ENCODE data around the gene CSF3R. TPM values are rescaled to one million over a fixed set of nuclear protein-coding genes. Genes with fewer than 3 reads are reported as not detected.
"Not testable (repeated sequence)": the region's sequence is repeated elsewhere in the genome, so short reads cannot be mapped to it uniquely, and the experiment has no call there.

The CSF3R gene
- total RNA-seq, 4 donors from 2014 or later, result 0.60 to 2.7 (median 2.1) TPM

DNA sequence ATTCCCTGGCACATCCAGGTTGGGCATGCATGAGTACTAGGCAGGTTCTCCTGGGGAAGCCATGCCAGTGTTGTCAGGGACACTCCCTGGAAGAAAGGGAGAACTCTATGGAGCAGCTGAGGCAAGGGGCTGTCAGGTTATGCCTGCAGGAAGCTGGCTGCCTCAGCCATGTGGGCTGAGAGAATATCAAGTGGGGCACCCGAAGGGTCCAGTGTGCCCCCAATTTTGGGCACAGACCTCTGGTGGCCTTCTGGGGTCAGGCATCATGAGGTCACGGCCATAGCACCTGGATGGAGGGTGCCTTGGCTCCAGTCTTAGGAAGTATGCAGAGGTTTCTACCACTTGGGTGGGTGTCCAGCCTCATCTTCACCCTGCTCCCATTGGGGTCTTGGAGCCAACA lies 2.6 kb downstream of the CSF3R start:
- no peak overlapping the region for H3K4me3 ChIP-seq
- 85% methylated on average over 2 of the region's 2 CpGs for WGBS
- H3K36me3 ChIP-seq, result no peaks in the 10 kb centered on the region
- H3K9me3 ChIP-seq, result no peaks in the 10 kb centered on the region
- no peak for DNase-seq (ENCODE audit: low spot score in 2 of 2)
- H3K4me1 ChIP-seq, result peaks cover 3% of the 10 kb centered on the region
- TF ChIP-seq POLR2A (IDR thresholded peaks at IDR 0.05) (no peak), POLR2AphosphoS5 (IDR thresholded peaks at IDR 0.05) (no peak), EP300 (IDR thresholded peaks at IDR 0.05) (no peak)
- TF ChIP-seq, protein P1, sequence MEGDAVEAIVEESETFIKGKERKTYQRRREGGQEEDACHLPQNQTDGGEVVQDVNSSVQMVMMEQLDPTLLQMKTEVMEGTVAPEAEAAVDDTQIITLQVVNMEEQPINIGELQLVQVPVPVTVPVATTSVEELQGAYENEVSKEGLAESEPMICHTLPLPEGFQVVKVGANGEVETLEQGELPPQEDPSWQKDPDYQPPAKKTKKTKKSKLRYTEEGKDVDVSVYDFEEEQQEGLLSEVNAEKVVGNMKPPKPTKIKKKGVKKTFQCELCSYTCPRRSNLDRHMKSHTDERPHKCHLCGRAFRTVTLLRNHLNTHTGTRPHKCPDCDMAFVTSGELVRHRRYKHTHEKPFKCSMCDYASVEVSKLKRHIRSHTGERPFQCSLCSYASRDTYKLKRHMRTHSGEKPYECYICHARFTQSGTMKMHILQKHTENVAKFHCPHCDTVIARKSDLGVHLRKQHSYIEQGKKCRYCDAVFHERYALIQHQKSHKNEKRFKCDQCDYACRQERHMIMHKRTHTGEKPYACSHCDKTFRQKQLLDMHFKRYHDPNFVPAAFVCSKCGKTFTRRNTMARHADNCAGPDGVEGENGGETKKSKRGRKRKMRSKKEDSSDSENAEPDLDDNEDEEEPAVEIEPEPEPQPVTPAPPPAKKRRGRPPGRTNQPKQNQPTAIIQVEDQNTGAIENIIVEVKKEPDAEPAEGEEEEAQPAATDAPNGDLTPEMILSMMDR (IDR thresholded peaks at IDR 0.05), result no peak
- no peaks in the 10 kb centered on the region for H3K27me3 ChIP-seq
- H3K27ac ChIP-seq, result no peak overlapping the region

DNA sequence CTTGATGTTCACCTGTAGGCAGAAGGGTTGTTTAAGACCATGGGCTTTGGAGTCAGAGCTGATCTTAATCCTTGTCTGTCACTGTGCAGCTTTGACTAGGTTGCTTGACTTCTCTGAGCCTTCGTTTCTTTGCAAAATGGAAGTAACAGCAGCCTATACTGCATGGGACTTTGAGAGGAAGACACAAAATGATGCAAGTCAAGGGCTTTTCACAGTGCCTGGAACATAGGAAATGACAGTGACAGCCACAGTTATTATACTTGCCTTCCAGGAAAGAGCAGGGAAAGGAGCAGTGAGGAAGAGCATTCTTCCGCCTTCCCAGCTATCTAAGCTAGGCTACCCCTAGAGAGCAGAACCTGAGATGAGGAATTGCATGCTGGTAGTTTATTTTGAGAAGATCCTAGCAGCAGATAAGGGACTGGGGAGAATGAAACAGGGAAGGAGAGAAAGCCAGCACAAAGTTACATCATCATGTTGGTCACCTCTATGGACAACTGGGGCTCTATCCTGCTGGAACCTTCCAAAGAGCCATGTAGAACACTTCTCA lies 3.1 kb downstream of the CSF3R start:
- H3K36me3 ChIP-seq, result no peaks in the 10 kb centered on the region
- no peak for DNase-seq (ENCODE audit: low spot score in 2 of 2)
- WGBS, result 84% methylated on average over 2 of the region's 2 CpGs
- no peaks in the 10 kb centered on the region for H3K27me3 ChIP-seq
- H3K4me3 ChIP-seq, result no peak overlapping the region
- H3K4me1 ChIP-seq, result peaks cover 6% of the 10 kb centered on the region
- TF ChIP-seq EP300 (IDR thresholded peaks at IDR 0.05) (no peak), POLR2A (IDR thresholded peaks at IDR 0.05) (no peak), POLR2AphosphoS5 (IDR thresholded peaks at IDR 0.05) (no peak)
- TF ChIP-seq, protein P1 (IDR thresholded peaks at IDR 0.05), result no peak
- H3K27ac ChIP-seq, result no peak overlapping the region
- no peaks in the 10 kb centered on the region for H3K9me3 ChIP-seq

DNA sequence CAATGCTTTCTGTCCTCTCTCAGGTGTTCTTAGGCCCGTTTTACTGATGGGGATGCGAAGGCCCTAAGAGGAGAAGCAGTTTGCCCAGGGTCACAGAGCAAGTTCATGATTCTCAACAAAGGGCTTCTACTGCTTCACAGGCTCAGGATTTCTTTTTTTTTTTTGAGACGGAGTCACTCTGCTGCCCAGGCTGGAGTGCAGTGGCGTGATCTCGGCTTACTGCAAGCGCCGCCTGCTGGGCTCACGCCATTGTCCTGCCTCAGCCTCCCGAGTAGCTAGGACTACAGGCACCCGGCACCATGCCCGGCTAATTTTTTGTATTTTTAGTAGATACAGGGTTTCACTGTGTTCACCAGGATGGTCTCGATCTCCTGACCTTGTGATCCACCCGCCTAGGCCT lies 5.1 kb downstream of the CSF3R start:
- not testable (repeated sequence) for H3K4me1 ChIP-seq; H3K36me3 ChIP-seq; H3K9me3 ChIP-seq; H3K27me3 ChIP-seq; H3K27ac ChIP-seq; DNase-seq (ENCODE audit: low spot score in 2 of 2); H3K4me3 ChIP-seq
- WGBS, result 92% methylated on average over 13 of the region's 13 CpGs

DNA sequence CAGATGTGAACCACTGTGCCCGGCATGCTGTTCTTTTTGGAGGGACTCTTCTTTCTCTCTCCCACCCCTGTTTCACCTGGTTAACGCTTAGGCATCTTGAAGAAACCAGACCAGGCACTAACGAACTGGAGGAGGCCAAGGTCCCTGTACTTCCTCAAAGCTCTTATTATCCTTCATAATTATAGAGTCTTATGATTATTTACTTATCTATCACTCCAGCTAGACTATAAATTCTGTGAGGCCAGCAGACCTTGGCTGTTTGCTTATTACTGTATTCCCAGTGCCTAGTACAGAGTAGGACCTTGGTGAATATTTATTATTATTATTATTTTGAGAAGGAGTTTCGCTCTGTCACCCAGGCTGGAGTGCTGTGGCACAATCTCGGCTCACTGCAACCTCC lies 5.8 kb downstream of the CSF3R start:
- TF ChIP-seq EP300 (IDR thresholded peaks at IDR 0.05), result no peak
- TF ChIP-seq POLR2AphosphoS5 (IDR thresholded peaks at IDR 0.05), result no peak
- TF ChIP-seq, protein P1 (IDR thresholded peaks at IDR 0.05), result no peak
- TF ChIP-seq POLR2A (IDR thresholded peaks at IDR 0.05), result no peak
- H3K36me3 ChIP-seq, result no peaks in the 10 kb centered on the region
- H3K27ac ChIP-seq, result no peak overlapping the region
- no peaks in the 10 kb centered on the region for H3K27me3 ChIP-seq
- no peak overlapping the region for H3K4me3 ChIP-seq
- H3K4me1 ChIP-seq, result peaks cover 6% of the 10 kb centered on the region
- H3K9me3 ChIP-seq, result no peaks in the 10 kb centered on the region
- WGBS, result 88% methylated on average over 5 of the region's 5 CpGs
- DNase-seq (ENCODE audit: low spot score in 2 of 2), result no peak

DNA sequence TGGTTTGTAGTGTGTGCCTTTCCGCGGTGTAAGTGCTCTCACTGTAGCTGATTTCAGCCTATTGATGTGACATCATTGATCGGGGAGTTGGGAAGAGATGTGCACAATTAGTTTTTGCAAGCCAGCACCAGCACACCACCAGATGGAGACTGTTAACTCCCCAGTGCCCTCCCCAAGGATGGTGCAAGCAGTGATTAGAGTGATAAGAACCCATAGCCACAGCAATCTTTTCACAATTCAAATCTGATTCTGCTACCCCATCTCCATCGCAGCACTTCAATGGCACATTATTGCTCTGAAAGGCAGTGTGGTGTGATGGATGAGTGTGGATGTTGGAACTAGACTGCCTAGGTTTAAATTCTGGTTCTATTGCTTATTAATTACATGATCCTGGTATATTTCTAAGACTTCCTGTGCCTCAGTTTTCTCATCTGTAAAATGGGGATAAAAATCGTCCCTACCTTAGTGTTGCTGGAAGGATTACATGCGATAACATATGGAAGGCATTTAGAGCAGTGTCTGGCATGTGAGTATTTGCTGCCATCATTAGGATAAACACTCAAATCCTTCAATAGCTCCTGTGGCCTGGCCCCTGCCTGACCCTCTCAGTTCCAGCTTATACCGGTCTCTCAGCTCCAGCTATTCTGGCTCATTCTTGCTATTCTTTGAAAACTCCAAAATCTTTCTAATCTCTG lies 6.7 kb downstream of the CSF3R start:
- TF ChIP-seq EP300 (IDR thresholded peaks at IDR 0.05) (no peak), POLR2A (IDR thresholded peaks at IDR 0.05) (no peak), POLR2AphosphoS5 (IDR thresholded peaks at IDR 0.05) (no peak)
- TF ChIP-seq, protein P1 (IDR thresholded peaks at IDR 0.05), result no peak
- 91% methylated on average over 7 of the region's 7 CpGs for WGBS

More for the DNA sequence above, 6.7 kb downstream of the CSF3R start:
- H3K27ac ChIP-seq, result no peak overlapping the region
- DNase-seq (ENCODE audit: low spot score in 2 of 2), result no peak
- no peaks in the 10 kb centered on the region for H3K36me3 ChIP-seq
- no peaks in the 10 kb centered on the region for H3K9me3 ChIP-seq
- peaks cover 6% of the 10 kb centered on the region for H3K4me1 ChIP-seq
- no peak overlapping the region for H3K4me3 ChIP-seq
- no peaks in the 10 kb centered on the region for H3K27me3 ChIP-seq

Data from suprapubic skin (tissue), 4 donors.